Measurements from ENCODE around the gene MCAM.

Gene MCAM

DNA sequence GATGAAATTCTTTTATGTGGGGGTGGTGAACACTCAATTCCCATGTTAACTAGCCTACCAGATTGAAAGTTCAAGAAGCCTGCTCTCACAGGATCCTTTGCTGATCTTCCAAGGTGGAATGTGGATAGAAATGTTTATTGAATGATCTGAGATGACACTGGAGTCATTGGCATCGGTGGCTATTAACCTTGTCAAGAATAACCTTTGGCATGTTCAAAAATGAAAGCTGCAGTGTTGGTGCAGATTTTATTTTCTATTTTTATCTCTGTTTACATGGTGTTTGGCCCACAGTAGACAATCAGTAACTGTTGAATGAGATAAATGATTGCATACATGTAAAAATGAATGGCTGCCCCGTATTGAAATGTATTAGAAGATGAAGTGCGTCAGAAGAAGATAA is 19.0 kb downstream of the MCAM start:
- H3K36me3 Mint-ChIP-seq (ENCODE audit: low read depth) = peaks cover 85% of the 10 kb centered on the region
- intact Hi-C loops (cut with micrococcal nuclease) = no loop called here
- no peaks in the 10 kb centered on the region for H3K9me3 Mint-ChIP-seq
- H3K27ac Mint-ChIP-seq = no peak overlapping the region
- H3K27me3 Mint-ChIP-seq = no peaks in the 10 kb centered on the region
- no peak overlapping the region for H3K4me3 Mint-ChIP-seq
- H3K4me1 Mint-ChIP-seq (ENCODE audit: low read depth) = no peaks in the 10 kb centered on the region

GRCh38 chr11:119295178-119295577 is 21.8 kb downstream of the MCAM start:
- no peaks in the 10 kb centered on the region for H3K4me1 Mint-ChIP-seq (ENCODE audit: low read depth)
- H3K9me3 Mint-ChIP-seq = no peaks in the 10 kb centered on the region
- no peak overlapping the region for H3K4me3 Mint-ChIP-seq
- H3K27me3 Mint-ChIP-seq = no peaks in the 10 kb centered on the region
- no peak overlapping the region for H3K27ac Mint-ChIP-seq
- H3K36me3 Mint-ChIP-seq (ENCODE audit: low read depth) = peaks cover 85% of the 10 kb centered on the region
- intact Hi-C loops (cut with micrococcal nuclease) = no loop called here

DNA sequence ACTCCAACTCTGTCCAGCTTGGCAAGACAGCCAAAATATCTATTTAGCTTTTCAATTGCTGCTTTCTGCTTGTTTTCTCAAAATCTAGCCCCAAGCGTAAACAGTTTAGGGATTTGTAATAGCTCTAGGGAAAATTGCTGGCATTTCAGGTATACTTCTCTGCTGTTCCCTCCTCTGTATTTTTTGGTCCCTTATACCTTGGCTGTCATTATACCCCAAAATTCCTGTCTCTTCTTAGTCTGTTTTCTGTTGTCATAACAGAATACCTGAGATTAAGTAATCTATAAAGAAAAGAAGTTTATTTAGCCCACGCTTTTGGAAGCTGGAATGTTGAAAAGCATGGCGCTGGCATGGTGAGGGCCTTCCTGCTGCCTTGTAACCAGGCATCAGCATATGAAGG is 23.5 kb downstream of the MCAM start:
- Mint-ChIP-seq H3K4me3 (no peak overlapping the region), H3K4me1 (ENCODE audit: low read depth) (no peaks in the 10 kb centered on the region), H3K9me3 (no peaks in the 10 kb centered on the region), H3K27ac (no peak overlapping the region), H3K36me3 (ENCODE audit: low read depth) (peaks cover 85% of the 10 kb centered on the region), H3K27me3 (no peaks in the 10 kb centered on the region)
- intact Hi-C loops (cut with micrococcal nuclease) = no loop called here

DNA sequence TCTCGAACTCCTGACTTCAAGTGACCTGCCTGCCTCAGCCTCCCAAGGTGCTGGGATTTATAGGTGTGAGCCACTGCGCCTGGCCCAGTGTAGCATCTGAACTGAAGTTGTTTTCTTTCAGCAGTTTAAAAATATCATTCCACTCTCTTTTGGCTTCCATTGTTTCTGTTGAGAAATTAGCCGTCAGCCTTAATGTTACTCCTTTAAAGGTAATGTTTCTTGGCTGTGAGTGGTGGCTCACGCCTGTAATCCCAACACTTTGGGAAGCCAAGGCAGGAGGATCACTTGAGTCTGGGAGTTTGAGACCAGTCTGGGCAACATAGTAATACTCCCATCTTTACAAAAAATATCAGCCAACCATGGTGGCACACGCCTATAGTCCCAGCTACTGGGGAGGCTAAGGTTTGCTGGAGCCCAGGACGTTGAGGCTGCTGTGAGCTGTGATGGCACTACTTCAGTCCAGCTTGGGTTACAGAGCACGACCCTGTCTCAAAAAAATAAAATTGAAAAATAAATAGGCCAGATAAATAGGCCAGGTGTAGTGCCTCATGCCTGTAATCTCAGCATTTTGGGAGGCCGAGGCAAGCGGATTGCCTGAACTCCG is 25.9 kb downstream of the MCAM start:
- H3K4me3 Mint-ChIP-seq = no peak overlapping the region
- H3K9me3 Mint-ChIP-seq = no peaks in the 10 kb centered on the region
- no peaks in the 10 kb centered on the region for H3K27me3 Mint-ChIP-seq
- H3K27ac Mint-ChIP-seq = no peak overlapping the region
- H3K36me3 Mint-ChIP-seq (ENCODE audit: low read depth) = peaks cover 85% of the 10 kb centered on the region
- intact Hi-C loops (cut with micrococcal nuclease) = no loop called here
- H3K4me1 Mint-ChIP-seq (ENCODE audit: low read depth) = no peaks in the 10 kb centered on the region

- no peak overlapping the region for H3K4me3 Mint-ChIP-seq
- no peak overlapping the region for H3K27ac Mint-ChIP-seq
- H3K9me3 Mint-ChIP-seq = no peaks in the 10 kb centered on the region
- intact Hi-C loops (cut with micrococcal nuclease) = no loop called here
- H3K36me3 Mint-ChIP-seq (ENCODE audit: low read depth) = peaks cover 93% of the 10 kb centered on the region
- H3K27me3 Mint-ChIP-seq = no peaks in the 10 kb centered on the region
- no peaks in the 10 kb centered on the region for H3K4me1 Mint-ChIP-seq (ENCODE audit: low read depth)
Observed at GRCh38 chr11:119288219-119288618, 28.7 kb downstream of the MCAM start.

DNA sequence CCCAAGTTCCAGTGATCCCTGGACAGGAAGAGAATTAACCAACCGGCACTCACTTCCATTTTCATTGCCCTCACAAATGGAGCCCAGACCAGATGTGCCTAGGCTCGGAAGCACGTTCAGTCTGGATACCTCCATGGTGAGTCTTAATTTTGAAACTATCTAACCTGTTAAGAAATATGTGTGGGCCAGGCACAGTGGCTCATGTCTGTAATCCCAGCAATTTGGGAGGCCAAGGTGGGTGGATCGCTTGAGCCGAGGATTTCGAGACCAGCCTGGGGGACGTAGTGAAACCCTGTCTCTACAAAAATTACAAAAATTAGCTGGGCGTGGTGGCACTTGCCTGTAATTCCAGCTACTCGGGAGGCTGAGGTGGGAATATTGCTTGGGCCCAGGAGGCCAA is 31.5 kb downstream of the MCAM start:
- Mint-ChIP-seq H3K4me1 (ENCODE audit: low read depth) (no peaks in the 10 kb centered on the region), H3K27ac (peak overlapping the region; percentile 7), H3K4me3 (no peak overlapping the region), H3K9me3 (no peaks in the 10 kb centered on the region), H3K36me3 (ENCODE audit: low read depth) (peaks cover 93% of the 10 kb centered on the region), H3K27me3 (no peaks in the 10 kb centered on the region)
- intact Hi-C loops (cut with micrococcal nuclease) = no loop called here

DNA sequence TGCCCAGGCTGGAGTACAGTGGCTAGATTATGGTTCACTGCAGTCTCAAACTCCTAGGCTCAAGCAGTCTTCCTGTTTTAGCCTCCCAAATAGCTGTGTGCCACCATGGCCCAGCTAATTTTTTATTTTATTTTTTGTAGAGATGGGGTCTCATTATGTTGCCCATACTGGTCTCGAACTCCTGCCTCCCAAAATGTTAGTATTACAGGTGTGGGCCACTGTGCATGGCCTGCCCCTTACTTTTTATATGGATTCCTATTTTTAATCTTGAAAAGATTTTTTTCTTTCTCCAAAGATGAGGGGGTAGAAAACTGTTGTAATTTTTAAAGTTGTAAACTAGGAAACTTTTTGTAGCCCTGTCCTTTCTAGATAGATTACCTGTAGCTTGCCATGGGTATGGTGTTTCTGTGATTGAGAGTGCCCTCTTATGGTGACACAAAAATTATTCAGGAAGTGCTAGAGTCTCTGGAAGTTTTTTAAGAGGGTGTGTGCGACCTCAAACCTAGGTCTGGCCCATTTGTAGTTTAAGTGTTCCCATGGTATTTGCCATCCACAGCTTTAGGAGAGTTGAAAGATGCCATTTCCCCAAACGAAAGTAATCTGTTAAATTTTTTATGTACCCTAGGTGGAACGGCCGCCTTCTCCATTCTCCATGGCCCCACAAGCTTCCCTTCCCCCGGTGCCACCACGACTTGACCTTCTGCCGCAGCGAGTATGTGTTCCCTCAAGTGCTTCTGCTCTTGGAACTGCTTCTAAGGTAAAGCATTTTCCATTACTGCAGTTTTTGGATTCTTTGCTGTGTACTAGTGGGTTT is 32.4 kb downstream of the MCAM start:
- Mint-ChIP-seq H3K27ac (peak overlapping the region; percentile 7), H3K9me3 (no peaks in the 10 kb centered on the region), H3K4me3 (no peak overlapping the region), H3K27me3 (no peaks in the 10 kb centered on the region), H3K36me3 (ENCODE audit: low read depth) (peaks cover 93% of the 10 kb centered on the region), H3K4me1 (ENCODE audit: low read depth) (no peaks in the 10 kb centered on the region)
- intact Hi-C loops (cut with micrococcal nuclease) = no loop called here

- intact Hi-C loops (cut with micrococcal nuclease) = no loop called here
- Mint-ChIP-seq H3K27me3 (no peaks in the 10 kb centered on the region), H3K4me1 (ENCODE audit: low read depth) (no peaks in the 10 kb centered on the region), H3K9me3 (no peaks in the 10 kb centered on the region), H3K27ac (no peak overlapping the region), H3K4me3 (no peak overlapping the region), H3K36me3 (ENCODE audit: low read depth) (peaks cover 91% of the 10 kb centered on the region)
Observed at GRCh38 chr11:119282495-119282894, 34.4 kb downstream of the MCAM start.

DNA sequence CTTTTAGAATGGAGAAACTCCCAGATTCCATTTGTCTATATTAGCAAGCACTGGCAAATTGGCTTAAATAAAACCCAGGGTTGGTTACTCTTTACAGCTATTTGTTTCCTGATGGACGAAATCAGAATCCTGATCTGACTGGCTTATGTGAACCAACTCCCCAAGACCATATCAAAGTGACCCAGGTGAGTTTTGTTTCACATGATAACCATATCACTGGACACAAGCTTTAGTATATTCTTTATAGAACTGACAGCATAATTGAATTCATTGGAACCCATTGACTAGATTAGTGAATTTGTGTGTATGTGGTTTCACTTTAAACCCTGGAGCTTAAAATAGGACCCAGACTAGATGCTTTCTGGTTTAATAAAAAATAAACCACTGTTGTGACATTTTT is 39.3 kb downstream of the MCAM start:
- no peaks in the 10 kb centered on the region for H3K9me3 Mint-ChIP-seq
- H3K4me1 Mint-ChIP-seq (ENCODE audit: low read depth) = no peaks in the 10 kb centered on the region
- no peak overlapping the region for H3K4me3 Mint-ChIP-seq
- no peaks in the 10 kb centered on the region for H3K27me3 Mint-ChIP-seq
- H3K36me3 Mint-ChIP-seq (ENCODE audit: low read depth) = peaks cover 96% of the 10 kb centered on the region
- H3K27ac Mint-ChIP-seq = no peak overlapping the region
- intact Hi-C loops (cut with micrococcal nuclease) = no loop called here

GRCh38 chr11:119273721-119274120 is 43.2 kb downstream of the MCAM start:
- Mint-ChIP-seq H3K9me3 (no peaks in the 10 kb centered on the region), H3K4me3 (no peak overlapping the region), H3K27me3 (no peaks in the 10 kb centered on the region), H3K27ac (no peak overlapping the region), H3K4me1 (ENCODE audit: low read depth) (peaks cover 1% of the 10 kb centered on the region), H3K36me3 (ENCODE audit: low read depth) (peaks cover 68% of the 10 kb centered on the region)
- intact Hi-C loops (cut with micrococcal nuclease) = no loop called here

DNA sequence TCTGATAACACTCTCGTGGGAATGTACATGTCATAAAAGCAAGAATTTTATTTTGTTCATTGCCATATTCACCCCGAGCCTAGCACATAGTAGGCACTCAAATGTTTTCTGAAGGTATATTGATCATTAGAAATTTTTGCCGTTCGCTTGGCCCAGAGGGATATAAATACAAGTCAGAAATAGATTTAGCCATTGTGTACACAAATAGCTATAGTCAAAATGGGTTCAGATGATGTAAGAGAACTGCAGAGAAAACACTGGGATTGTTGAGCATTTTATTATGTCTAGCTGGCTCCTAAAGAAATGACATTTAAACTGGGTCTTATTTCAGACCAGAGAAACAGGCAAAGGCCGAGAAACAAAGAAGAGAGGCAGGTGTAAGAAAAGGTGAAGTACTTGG is 49.3 kb downstream of the MCAM start:
- H3K27ac Mint-ChIP-seq = peak overlapping the region; percentile 68
- peaks cover 33% of the 10 kb centered on the region for H3K4me1 Mint-ChIP-seq (ENCODE audit: low read depth)

GRCh38 chr11:119266517-119267255 is 50.2 kb downstream of the MCAM start:
- peaks cover 33% of the 10 kb centered on the region for H3K4me1 Mint-ChIP-seq (ENCODE audit: low read depth)
- H3K9me3 Mint-ChIP-seq = no peaks in the 10 kb centered on the region
- H3K4me3 Mint-ChIP-seq = no peak overlapping the region
- H3K36me3 Mint-ChIP-seq (ENCODE audit: low read depth) = peaks cover 10% of the 10 kb centered on the region
- H3K27ac Mint-ChIP-seq = no peak overlapping the region
- intact Hi-C loops (cut with micrococcal nuclease) = loop anchor here (10.0 kb wide), 1 partner anchor 52 kb away; no protein-coding TSS in a partner anchor
- H3K27me3 Mint-ChIP-seq = no peaks in the 10 kb centered on the region

More for the DNA sequence above, 49.3 kb downstream of the MCAM start:
- Mint-ChIP-seq H3K9me3 (no peaks in the 10 kb centered on the region), H3K27me3 (no peaks in the 10 kb centered on the region), H3K4me3 (no peak overlapping the region), H3K36me3 (ENCODE audit: low read depth) (peaks cover 20% of the 10 kb centered on the region)
- intact Hi-C loops (cut with micrococcal nuclease) = loop anchor here (10.0 kb wide), 1 partner anchor 53 kb away; no protein-coding TSS in a partner anchor

DNA sequence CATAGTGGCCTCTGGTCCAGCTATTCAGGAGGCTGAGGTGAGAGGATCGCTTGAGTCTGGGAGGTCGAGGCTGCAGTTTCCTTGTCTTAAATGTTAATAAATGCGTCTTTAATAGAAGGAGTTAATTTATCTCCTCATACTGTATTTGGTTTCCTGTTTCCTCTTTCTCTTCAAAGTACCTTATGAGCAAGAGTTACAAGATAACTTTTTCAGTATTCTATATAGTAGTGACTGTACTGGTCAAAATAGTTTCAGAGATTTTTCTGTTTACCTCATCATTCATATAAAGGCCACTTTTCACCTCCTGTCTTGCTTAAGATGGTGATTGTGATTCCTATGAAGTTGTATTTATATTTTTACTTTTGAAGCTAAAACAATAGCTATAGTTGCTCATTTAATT is 50.9 kb downstream of the MCAM start:
- intact Hi-C loops (cut with micrococcal nuclease) = loop anchor here (10.0 kb wide), 1 partner anchor 51 kb away; no protein-coding TSS in a partner anchor
- Mint-ChIP-seq H3K4me1 (ENCODE audit: low read depth) (peaks cover 33% of the 10 kb centered on the region), H3K27me3 (no peaks in the 10 kb centered on the region), H3K4me3 (no peak overlapping the region), H3K9me3 (no peaks in the 10 kb centered on the region), H3K36me3 (ENCODE audit: low read depth) (peaks cover 9% of the 10 kb centered on the region), H3K27ac (no peak overlapping the region)

- Mint-ChIP-seq H3K4me1 (ENCODE audit: low read depth) (peaks cover 37% of the 10 kb centered on the region), H3K9me3 (no peaks in the 10 kb centered on the region), H3K27ac (no peak overlapping the region), H3K36me3 (ENCODE audit: low read depth) (peaks cover 15% of the 10 kb centered on the region), H3K27me3 (no peaks in the 10 kb centered on the region), H3K4me3 (no peak overlapping the region)
- intact Hi-C loops (cut with micrococcal nuclease) = loop anchor here (10.0 kb wide), 1 partner anchor 49 kb away; no protein-coding TSS in a partner anchor
Observed at GRCh38 chr11:119263352-119263940, 53.5 kb downstream of the MCAM start.

All from dendritic cell treated with granulocyte-macrophage colony-stimulating factor and Interleukin-4, amounts not matched to agents 40 ng/mL and 50 ng/mL, for 4 days (primary cell).